Skeletal muscle tissue (tissue), 4 donors: Measurements from ENCODE around the gene CARD6. TPM values are rescaled to one million over a fixed set of nuclear protein-coding genes. Genes with fewer than 3 reads are reported as not detected.
"Not testable (repeated sequence)": the region's sequence is repeated elsewhere in the genome, so short reads cannot be mapped to it uniquely, and the experiment has no call there.

Source experiments
- H3K27ac ChIP-seq: one replicate; pipeline ENCODE4 v1.7.0; 2013; ENCODE audit warnings: mild to moderate bottlenecking, low read depth, low read length, inconsistent platforms
- H3K27me3 ChIP-seq, 3 donors: one replicate each; pipeline ENCODE4 v1.7.0; 2013; ENCODE audit warnings: low read length in 3 of 3; ENCODE audit not compliant: control insufficient read depth in 3 of 3, insufficient read depth in 3 of 3
- H3K36me3 ChIP-seq, 3 donors: one replicate each; pipeline ENCODE4 v1.7.0; 2013; ENCODE audit warnings: low read length in 3 of 3; ENCODE audit not compliant: control insufficient read depth in 3 of 3, insufficient read depth in 3 of 3
- H3K4me1 ChIP-seq, 3 donors: one replicate each; pipeline ENCODE4 v1.7.0; 2013; ENCODE audit warnings: low read length in 3 of 3, mild to moderate bottlenecking in 3 of 3; ENCODE audit not compliant: control insufficient read depth in 3 of 3, insufficient read depth in 3 of 3
- H3K4me3 ChIP-seq, 3 donors: one replicate each; pipeline ENCODE4 v1.7.0; 2013; ENCODE audit warnings: low read length in 3 of 3
- H3K9ac ChIP-seq, 3 donors: one replicate each; pipeline ENCODE4 v1.7.0; 2013; ENCODE audit warnings: low read length in 3 of 3, mild to moderate bottlenecking in 3 of 3, moderate library complexity in 2 of 3, low read depth in 1 of 3
- H3K9me3 ChIP-seq, 3 donors: one replicate each; pipeline ENCODE4 v1.7.0; 2013; ENCODE audit warnings: low read length in 3 of 3; ENCODE audit not compliant: control insufficient read depth in 3 of 3
- total RNA-seq: library from RNA; depleted of rRNA; stranded (reverse); fragments of >200 nt; gene quantifications from one replicate; pipeline ENCODE4 v1.2.3, GENCODE V29; 2014
- donor health status: Osteomylitis.

CARD6 gene
- total RNA-seq, 1 donor from 2014 or later: 3.1 TPM

- Histone ChIP-seq H3K36me3 (no peaks in the 10 kb centered on the region), H3K27ac (no peak overlapping the region), H3K9me3 (no peaks in the 10 kb centered on the region), H3K4me3 (no peak overlapping the region), H3K27me3 (no peaks in the 10 kb centered on the region), H3K9ac (no peak overlapping the region), H3K4me1 (no peaks in the 10 kb centered on the region)
Measured at GRCh38 chr5:40871177-40871576, 30.0 kb downstream of the CARD6 start.

GRCh38 chr5:40872253-40872652 is 31.1 kb downstream of the CARD6 start:
- H3K4me1 ChIP-seq, H3K27me3 ChIP-seq, H3K36me3 ChIP-seq, H3K27ac ChIP-seq, H3K9me3 ChIP-seq, H3K4me3 ChIP-seq, H3K9ac ChIP-seq: not testable (repeated sequence)

- H3K9ac ChIP-seq: no peak overlapping the region
Measured at GRCh38 chr5:40873286-40873880, 32.2 kb downstream of the CARD6 start.

GRCh38 chr5:40875958-40876357 is 34.8 kb downstream of the CARD6 start:
- Histone ChIP-seq H3K27me3 (no peaks in the 10 kb centered on the region), H3K27ac (no peak overlapping the region), H3K9me3 (no peaks in the 10 kb centered on the region), H3K4me3 (no peak overlapping the region), H3K4me1 (no peaks in the 10 kb centered on the region), H3K9ac (no peak overlapping the region), H3K36me3 (no peaks in the 10 kb centered on the region)

More at GRCh38 chr5:40873286-40873880, 32.2 kb downstream of the CARD6 start:
- H3K4me1 ChIP-seq: no peaks in the 10 kb centered on the region
- no peaks in the 10 kb centered on the region for H3K9me3 ChIP-seq
- H3K36me3 ChIP-seq: no peaks in the 10 kb centered on the region
- H3K27me3 ChIP-seq: no peaks in the 10 kb centered on the region
- no peak overlapping the region for H3K4me3 ChIP-seq
- H3K27ac ChIP-seq: no peak overlapping the region

- Histone ChIP-seq H3K4me1 (no peaks in the 10 kb centered on the region), H3K9ac (no peak overlapping the region), H3K9me3 (no peaks in the 10 kb centered on the region), H3K27me3 (no peaks in the 10 kb centered on the region), H3K36me3 (no peaks in the 10 kb centered on the region), H3K4me3 (no peak overlapping the region), H3K27ac (no peak overlapping the region)
Measured at GRCh38 chr5:40877371-40877988, 36.3 kb downstream of the CARD6 start.

GRCh38 chr5:40879163-40879942 is 38.2 kb downstream of the CARD6 start:
- Histone ChIP-seq H3K4me3 (no peak overlapping the region), H3K27me3 (no peaks in the 10 kb centered on the region), H3K36me3 (no peaks in the 10 kb centered on the region), H3K9ac (no peak overlapping the region), H3K4me1 (no peaks in the 10 kb centered on the region), H3K9me3 (no peaks in the 10 kb centered on the region), H3K27ac (no peak overlapping the region)

- H3K27ac ChIP-seq: no peak overlapping the region
- no peaks in the 10 kb centered on the region for H3K27me3 ChIP-seq
- no peaks in the 10 kb centered on the region for H3K9me3 ChIP-seq
- no peaks in the 10 kb centered on the region for H3K36me3 ChIP-seq
- H3K9ac ChIP-seq: no peak overlapping the region
- no peaks in the 10 kb centered on the region for H3K4me1 ChIP-seq
- H3K4me3 ChIP-seq: no peak overlapping the region
Measured at GRCh38 chr5:40882291-40882690, 41.1 kb downstream of the CARD6 start.

GRCh38 chr5:40883051-40883450 is 41.9 kb downstream of the CARD6 start:
- H3K36me3 ChIP-seq, H3K4me1 ChIP-seq, H3K9ac ChIP-seq, H3K4me3 ChIP-seq, H3K27ac ChIP-seq, H3K9me3 ChIP-seq, H3K27me3 ChIP-seq: not testable (repeated sequence)

- not testable (repeated sequence) for H3K36me3 ChIP-seq, H3K27ac ChIP-seq, H3K9ac ChIP-seq, H3K9me3 ChIP-seq, H3K4me3 ChIP-seq, H3K27me3 ChIP-seq, H3K4me1 ChIP-seq
Measured at GRCh38 chr5:40895440-40896425, 54.6 kb downstream of the CARD6 start.
